GM12878 (cell line): ENCODE results near the gene SERPINA4. TPM values are rescaled to one million over a fixed set of nuclear protein-coding genes. Genes with fewer than 3 reads are reported as not detected.

Experiments used
- BCL11A ChIP-seq: IDR thresholded peaks from 2 replicates; pipeline ENCODE4 v1.6.1; 2011; ENCODE audit warnings: low read depth, low read length
- CBFB ChIP-seq: IDR thresholded peaks from 2 replicates; pipeline ENCODE4 v1.6.1; 2016; ENCODE audit warnings: antibody characterized with exemption, low read depth
- EGR1 ChIP-seq, 2 experiments: IDR thresholded peaks; 1 replicate in 1 of 2; 2 replicates in 1 of 2; pipeline ENCODE4 v1.6.1; 2011 to 2012; ENCODE audit warnings: low read depth in 2 of 2, low read length in 2 of 2, borderline replicate concordance in 1 of 2, mild to moderate bottlenecking in 1 of 2, moderate library complexity in 1 of 2
- NBN ChIP-seq: fragments of 450-650 bp; IDR thresholded peaks from 2 replicates; pipeline ENCODE4 v1.6.1; 2016
- NKRF ChIP-seq: fragments of 450-650 bp; conservative IDR thresholded peaks from 2 replicates; pipeline ENCODE4 v1.6.1; 2017; ENCODE audit warnings: mild to moderate bottlenecking, moderate library complexity
- PAX8 ChIP-seq: fragments of 450-650 bp; IDR thresholded peaks from 2 replicates; pipeline ENCODE4 v1.6.1; 2017; ENCODE audit warnings: mild to moderate bottlenecking, moderate library complexity
- POLR2AphosphoS5 ChIP-seq: IDR thresholded peaks from 2 replicates; pipeline ENCODE4 v1.6.1; 2011; ENCODE audit warnings: mild to moderate bottlenecking, low read length, inconsistent platforms
- REST ChIP-seq: IDR thresholded peaks from 2 replicates; pipeline ENCODE4 v1.6.1; 2012; ENCODE audit warnings: mild to moderate bottlenecking, low read depth, low read length
- ZNF384 ChIP-seq: IDR thresholded peaks from 2 replicates; pipeline ENCODE4 v1.6.1; 2012; ENCODE audit warnings: low read depth, mild to moderate bottlenecking, low read length, improper control_type of control experiment, borderline replicate concordance
- polyA plus RNA-seq, 11 experiments: library from polyadenylated mRNA; depleted of rRNA in 4 of 11; unstranded in 6 of 11; stranded (reverse) in 5 of 11; fragments of >200 nt; fragmentation: Nextera tagmentation in 4 of 11; fragmentation: Illumina TruSeq in 1 of 11; extraction: Ambion mirVana in 4 of 11; extraction: Trizol in 1 of 11; gene quantifications; 1 replicate in 1 of 11; 2 replicates in 10 of 11; pipeline versions ENCODE4 v1.2.1 to v1.2.3, GENCODE V29; 2011 to 2016; ENCODE audit warnings: inconsistent platforms in 2 of 11, missing spikeins in 2 of 11, low read depth in 1 of 11
- total RNA-seq, 4 experiments: library from RNA; depleted of rRNA in 3 of 4; stranded (reverse); fragments of >200 nt in 3 of 4; fragmentation: Illumina TruSeq in 1 of 4; extraction: Trizol in 1 of 4; gene quantifications; 2 replicates each; pipeline versions ENCODE4 v1.2.1 to v1.2.3, GENCODE V29; 2013 to 2021
- TF ChIP-seq, protein P1 (sequence below): fragments of 450-650 bp; IDR thresholded peaks from 2 replicates; pipeline ENCODE4 v1.6.1; 2018; ENCODE audit warnings: mild to moderate bottlenecking, low read depth, moderate library complexity; ENCODE audit not compliant: partially characterized antibody

Gene SERPINA4
- total and polyA plus RNA-seq, 10 of the 15 experiments (the other 5 are each of a cell fraction or from before 2014, with no cell fraction given): 0.13 TPM; not detected in 9

GRCh38 chr14:94572637-94573303 lies 11.5 kb downstream of the SERPINA4 start (continued):
- TF ChIP-seq NKRF (no peak), EGR1 (IDR thresholded peaks at IDR 0.05; ENCODE audit: borderline replicate concordance in 1 of 2, low read depth in 2 of 2, low read length in 2 of 2) (no peak), CBFB (no peak), REST (no peak), NBN (no peak), BCL11A (no peak), POLR2AphosphoS5 (no peak), ZNF384 (no peak), PAX8 (no peak)
- TF ChIP-seq, protein P1, sequence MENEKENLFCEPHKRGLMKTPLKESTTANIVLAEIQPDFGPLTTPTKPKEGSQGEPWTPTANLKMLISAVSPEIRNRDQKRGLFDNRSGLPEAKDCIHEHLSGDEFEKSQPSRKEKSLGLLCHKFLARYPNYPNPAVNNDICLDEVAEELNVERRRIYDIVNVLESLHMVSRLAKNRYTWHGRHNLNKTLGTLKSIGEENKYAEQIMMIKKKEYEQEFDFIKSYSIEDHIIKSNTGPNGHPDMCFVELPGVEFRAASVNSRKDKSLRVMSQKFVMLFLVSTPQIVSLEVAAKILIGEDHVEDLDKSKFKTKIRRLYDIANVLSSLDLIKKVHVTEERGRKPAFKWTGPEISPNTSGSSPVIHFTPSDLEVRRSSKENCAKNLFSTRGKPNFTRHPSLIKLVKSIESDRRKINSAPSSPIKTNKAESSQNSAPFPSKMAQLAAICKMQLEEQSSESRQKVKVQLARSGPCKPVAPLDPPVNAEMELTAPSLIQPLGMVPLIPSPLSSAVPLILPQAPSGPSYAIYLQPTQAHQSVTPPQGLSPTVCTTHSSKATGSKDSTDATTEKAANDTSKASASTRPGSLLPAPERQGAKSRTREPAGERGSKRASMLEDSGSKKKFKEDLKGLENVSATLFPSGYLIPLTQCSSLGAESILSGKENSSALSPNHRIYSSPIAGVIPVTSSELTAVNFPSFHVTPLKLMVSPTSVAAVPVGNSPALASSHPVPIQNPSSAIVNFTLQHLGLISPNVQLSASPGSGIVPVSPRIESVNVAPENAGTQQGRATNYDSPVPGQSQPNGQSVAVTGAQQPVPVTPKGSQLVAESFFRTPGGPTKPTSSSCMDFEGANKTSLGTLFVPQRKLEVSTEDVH: no peak
- TF ChIP-seq, all 136 proteins: peak for 0
